H1 (cell line): ENCODE results near the gene EME2. TPM values are rescaled to one million over a fixed set of nuclear protein-coding genes. Genes with fewer than 3 reads are reported as not detected.

ENCODE experiments used
- CTCF ChIA-PET: fragments of 300-600 bp; sonication (Branson Sonifier 250); formaldehyde crosslinking; loops from one replicate; lab custom pipeline; 2021; ENCODE audit not compliant: partially characterized antibody; lab: Charles Lee
- POLR2A ChIA-PET: fragments of 300-600 bp; sonication (Branson Sonifier 250); formaldehyde crosslinking; loops from one replicate; lab custom pipeline; 2021; ENCODE audit warnings: inconsistent platforms; ENCODE audit not compliant: partially characterized antibody; lab: Charles Lee
- DNase-seq, 2 experiments: peaks; one replicate each; pipeline versions ENCODE4 v3.0.0 to v3.0.0-alpha.2; 2010 to 2022; ENCODE audit warnings: low spot score in 2 of 2, low read depth in 1 of 2, mixed read lengths in 1 of 2
- FAIRE-seq: peaks from 2 replicates; lab custom pipeline; 2011; peaks lifted over from hg19 to GRCh38; lab: Jason Lieb, UNC
- H2AFZ ChIP-seq: 2 replicates; pipeline ENCODE4 v1.8.1; 2012; ENCODE audit warnings: low read length, inconsistent platforms
- H2AK5ac ChIP-seq: 2 replicates; pipeline ENCODE4 v1.6.1; 2013; ENCODE audit warnings: low read depth, low read length
- H2BK120ac ChIP-seq: replicated peaks from 2 replicates; pipeline ENCODE3; 2013; ENCODE audit warnings: low read depth, low read length, inconsistent platforms
- H2BK12ac ChIP-seq: 2 replicates; pipeline ENCODE4 v1.6.1; 2013; ENCODE audit warnings: low read depth, low read length
- H2BK15ac ChIP-seq: 2 replicates; pipeline ENCODE4 v1.6.1; 2013; ENCODE audit warnings: low read length
- H2BK20ac ChIP-seq: 2 replicates; pipeline ENCODE4 v1.6.1; 2013; ENCODE audit warnings: low read length
- H2BK5ac ChIP-seq: 2 replicates; pipeline ENCODE4 v1.6.1; 2013; ENCODE audit warnings: low read depth, low read length
- H3K14ac ChIP-seq: 2 replicates; pipeline ENCODE4 v1.6.1; 2013; ENCODE audit warnings: inconsistent platforms; ENCODE audit not compliant: insufficient read length
- H3K18ac ChIP-seq: 2 replicates; pipeline ENCODE4 v1.6.1; 2013; ENCODE audit warnings: low read length; ENCODE audit errors: extremely low read depth
- H3K23ac ChIP-seq: 2 replicates; pipeline ENCODE4 v1.6.1; 2013; ENCODE audit warnings: inconsistent platforms; ENCODE audit not compliant: insufficient read length
- H3K23me2 ChIP-seq: 2 replicates; pipeline ENCODE4 v1.6.1; 2013; ENCODE audit warnings: low read depth, low read length
- H3K27ac ChIP-seq: 2 replicates; pipeline ENCODE4 v1.6.1; 2011; ENCODE audit warnings: low read depth, low read length, inconsistent platforms
- H3K27me3 ChIP-seq, 4 experiments: replicated peaks in 1 of 4; 1 replicate in 1 of 4; 2 replicates in 3 of 4; pipeline versions ENCODE4 v1.6.1 to v1.8.1; 2011 to 2013; ENCODE audit warnings: low read length in 3 of 4, mild to moderate bottlenecking in 3 of 4, inconsistent platforms in 2 of 4, mixed read lengths in 2 of 4, moderate library complexity in 1 of 4; ENCODE audit not compliant: control insufficient read depth in 3 of 4, insufficient read depth in 3 of 4; ENCODE audit errors: extremely low read depth in 1 of 4
- H3K36me3 ChIP-seq, 4 experiments: 2 replicates each; pipeline versions ENCODE4 v1.6.1 to v1.8.1; 2011 to 2013; ENCODE audit warnings: mild to moderate bottlenecking in 4 of 4, low read length in 3 of 4, moderate library complexity in 2 of 4, control low read depth in 1 of 4, inconsistent platforms in 1 of 4; ENCODE audit not compliant: insufficient read depth in 4 of 4, control insufficient read depth in 2 of 4
- H3K4ac ChIP-seq: replicated peaks from 2 replicates; pipeline ENCODE3; 2013; ENCODE audit warnings: low read length, low read depth, mixed read lengths, inconsistent platforms; ENCODE audit not compliant: insufficient read length
- H3K4me1 ChIP-seq, 4 experiments: replicated peaks in 1 of 4; 1 replicate in 1 of 4; 2 replicates in 3 of 4; pipeline versions ENCODE4 v1.6.1 to v1.8.1; 2011 to 2013; ENCODE audit warnings: low read length in 3 of 4, inconsistent platforms in 2 of 4, mixed read lengths in 1 of 4; ENCODE audit not compliant: insufficient read depth in 4 of 4, control insufficient read depth in 3 of 4
- H3K4me2 ChIP-seq, 2 experiments: 2 replicates each; pipeline versions ENCODE4 v1.6.1 to v1.8.1; 2011 to 2013; ENCODE audit warnings: low read depth in 2 of 2, low read length in 2 of 2, control low read depth in 1 of 2, inconsistent platforms in 1 of 2, mild to moderate bottlenecking in 1 of 2; ENCODE audit not compliant: insufficient read depth in 1 of 2
- H3K4me3 ChIP-seq, 4 experiments: fragments of 200-600, 300-600 bp in 1 of 4; sonication (generic), shearing (Covaris generic), sonication (Bioruptor Twin) in 1 of 4; 2 replicates each; pipeline versions ENCODE4 v1.5.1 to v1.8.1; 2011 to 2016; ENCODE audit warnings: low read length in 4 of 4, low read depth in 3 of 4, control low read depth in 2 of 4, inconsistent platforms in 2 of 4, mild to moderate bottlenecking in 2 of 4, mixed read lengths in 1 of 4, moderate library complexity in 1 of 4; ENCODE audit not compliant: insufficient read depth in 2 of 4; ENCODE audit errors: extremely low read depth in 1 of 4
- H3K56ac ChIP-seq: replicated peaks from 2 replicates; pipeline ENCODE3; 2013; ENCODE audit warnings: low read depth, mild to moderate bottlenecking, mixed read lengths, low read length, inconsistent platforms; ENCODE audit not compliant: insufficient read length
- H3K79me1 ChIP-seq: 2 replicates; pipeline ENCODE4 v1.6.1; 2013; ENCODE audit warnings: low read depth, low read length, control low read depth
- H3K79me2 ChIP-seq, 2 experiments: 2 replicates each; pipeline versions ENCODE4 v1.6.1 to v1.8.1; 2012 to 2013; ENCODE audit warnings: low read length in 2 of 2, mild to moderate bottlenecking in 2 of 2, inconsistent platforms in 1 of 2; ENCODE audit not compliant: insufficient read depth in 2 of 2, control insufficient read depth in 1 of 2
- H3K9ac ChIP-seq, 4 experiments: replicated peaks in 1 of 4; 1 replicate in 1 of 4; 2 replicates in 3 of 4; pipeline versions ENCODE4 v1.6.1 to v1.8.1; 2011 to 2013; ENCODE audit warnings: low read depth in 3 of 4, low read length in 3 of 4, control low read depth in 2 of 4, mild to moderate bottlenecking in 2 of 4, moderate library complexity in 2 of 4, inconsistent platforms in 1 of 4; ENCODE audit errors: extremely low read depth in 1 of 4
- H3K9me3 ChIP-seq, 2 experiments: 2 replicates each; pipeline versions ENCODE4 v1.6.1 to v1.8.1; 2012 to 2013; ENCODE audit warnings: mild to moderate bottlenecking in 2 of 2, moderate library complexity in 2 of 2, control low read depth in 1 of 2, inconsistent platforms in 1 of 2, low read depth in 1 of 2, low read length in 1 of 2, mixed read lengths in 1 of 2; ENCODE audit not compliant: insufficient read depth in 2 of 2
- H4K20me1 ChIP-seq, 2 experiments: replicated peaks in 1 of 2; 2 replicates each; pipeline versions ENCODE3 to v1.8.1; 2011 to 2013; ENCODE audit warnings: inconsistent platforms in 2 of 2, low read length in 2 of 2, mild to moderate bottlenecking in 1 of 2; ENCODE audit not compliant: insufficient read depth in 2 of 2, control insufficient read depth in 1 of 2
- H4K5ac ChIP-seq: 2 replicates; pipeline ENCODE4 v1.6.1; 2013; ENCODE audit warnings: low read length, low read depth, mixed read lengths, inconsistent platforms; ENCODE audit not compliant: insufficient read length
- H4K8ac ChIP-seq: 2 replicates; pipeline ENCODE4 v1.8.0; 2013; ENCODE audit warnings: mild to moderate bottlenecking, moderate library complexity, low read length, inconsistent platforms; ENCODE audit not compliant: insufficient read depth; ENCODE audit errors: extremely low read depth
- H4K91ac ChIP-seq: replicated peaks from 2 replicates; pipeline ENCODE3; 2013; ENCODE audit warnings: low read length, mixed read lengths, inconsistent platforms; ENCODE audit not compliant: insufficient read length
- BCL11A ChIP-seq, 2 experiments: IDR thresholded peaks; one replicate each; pipeline ENCODE4 v1.6.1; 2011; ENCODE audit warnings: low read depth in 2 of 2, low read length in 2 of 2, mild to moderate bottlenecking in 2 of 2
- CHD1 ChIP-seq: IDR thresholded peaks from 2 replicates; pipeline ENCODE4 v1.6.1; 2012; ENCODE audit warnings: low read depth, low read length, improper control_type of control experiment
- JUN ChIP-seq: IDR thresholded peaks from 2 replicates; pipeline ENCODE4 v1.6.1; 2011; ENCODE audit warnings: low read depth, mild to moderate bottlenecking, improper control_type of control experiment, low read length
- NANOG ChIP-seq: IDR thresholded peaks from 2 replicates; pipeline ENCODE4 v1.6.1; 2011; ENCODE audit warnings: low read length, low read depth, mild to moderate bottlenecking, inconsistent platforms; ENCODE audit not compliant: insufficient read depth, poor library complexity, severe bottlenecking
- WGBS, 2 experiments: shearing (Covaris generic) in 1 of 2; methylation state at CpG; one replicate each; pipeline versions ENCODE4 v1.1.6 to v1.1.7; 2013 to 2015; ENCODE audit warnings: low lambda C conversion rate in 2 of 2, mixed read lengths in 2 of 2, inconsistent platforms in 1 of 2, low coverage in 1 of 2, missing lambda C conversion rate in 1 of 2; ENCODE audit not compliant: insufficient replicate concordance in 2 of 2, insufficient coverage in 1 of 2, insufficient read length in 1 of 2; ENCODE audit errors: extremely low coverage in 1 of 2, missing lambda C conversion rate in 1 of 2; 5-methylcytosine and 5-hydroxymethylcytosine counted together
- polyA plus RNA-seq, 7 experiments: library from polyadenylated mRNA; depleted of rRNA in 3 of 7; stranded (reverse) in 5 of 7; unstranded in 2 of 7; fragments of >200 nt in 5 of 7; fragments of 200-250 nt in 2 of 7; gene quantifications; 1 replicate in 5 of 7; 2 replicates in 1 of 7; 4 replicates in 1 of 7; pipeline versions ENCODE4 v1.2.1 to v1.2.3, GENCODE V29; 2011 to 2013; ENCODE audit warnings: missing spikeins in 2 of 7, mixed read lengths in 2 of 7
- total RNA-seq: library from RNA; stranded (reverse); fragmentation: NEBNext Ultra II Directional; extraction: Animal tissue kit (Norgen Biotek cat#: 25700); gene quantifications from 2 replicates; pipeline ENCODE4 v1.2.1, GENCODE V29; 2021

Gene EME2
- total and polyA plus RNA-seq, 2 of the 8 experiments (the other 6 are each of a cell fraction or from before 2014, with no cell fraction given) = 13.1 to 19.7 TPM

DNA sequence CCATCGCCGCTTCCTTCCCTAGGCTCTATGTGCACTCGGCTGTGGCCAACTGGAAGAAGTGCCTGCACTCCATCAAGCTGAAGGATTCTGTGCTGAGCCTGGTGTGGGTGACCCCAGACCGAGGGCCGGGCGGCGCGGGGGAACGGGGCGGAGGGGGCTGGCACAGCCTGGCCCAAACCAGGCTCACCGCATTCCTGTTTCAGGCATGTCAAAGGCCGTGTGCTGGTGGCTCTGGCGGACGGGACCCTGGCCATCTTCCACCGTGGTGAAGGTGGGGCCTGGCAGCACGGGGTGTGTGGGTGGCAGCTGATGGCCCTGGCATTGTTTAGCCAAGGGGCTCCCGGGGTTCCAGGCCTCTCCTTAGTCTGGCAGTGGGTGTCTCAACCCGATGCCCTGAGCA is 5.9 kb upstream of the EME2 start:
- Histone ChIP-seq H2BK12ac (no peak overlapping the region), H4K91ac (no peak overlapping the region), H3K18ac (no peak overlapping the region), H4K5ac (no peak overlapping the region), H3K9me3 (no peaks in the 10 kb centered on the region; a peak in 1 of 4 replicates), H2BK15ac (no peak overlapping the region), H3K4me3 (no peak overlapping the region), H3K9ac (no peak overlapping the region), H3K79me1 (no peaks in the 10 kb centered on the region), H2BK5ac (no peak overlapping the region), H3K23me2 (peaks cover 8% of the 10 kb centered on the region; the same call in 1 of the 2 replicates), H3K36me3 (peaks cover 3 to 37% (median 7%) of the 10 kb centered on the region in 4 experiments; a peak in 4 of 8 replicates), H2AK5ac (no peak overlapping the region), H3K23ac (no peak overlapping the region), H3K4ac (no peak overlapping the region), H3K4me2 (no peak overlapping the region), H2BK120ac (no peak overlapping the region), H3K27me3 (no peaks in the 10 kb centered on the region; a peak in 1 of 7 replicates), H3K56ac (no peak overlapping the region), H3K14ac (no peak overlapping the region), H3K4me1 (peaks cover 0 to 21% (median 12%) of the 10 kb centered on the region in 4 experiments; a peak in 5 of 7 replicates), H3K79me2 (no peaks in the 10 kb centered on the region; a peak in 1 of 4 replicates), H4K20me1 (peaks cover 1 to 13% of the 10 kb centered on the region in 2 experiments), H2BK20ac (no peak overlapping the region), H4K8ac (no peak overlapping the region), H3K27ac (no peak overlapping the region), H2AFZ (no peak overlapping the region)
- DNase-seq (no peak), FAIRE-seq (no peak)
- WGBS, 2 experiments = 97% methylated on average over 14 of the region's 18 CpGs; no CpG with 5 or more reads in 1 of the 2 experiments
- CTCF ChIA-PET = interaction anchor here (3.1 kb wide), 1 partner anchor 7 kb away, joined by 13 read pairs; the partner anchor contains the start of genes EME2 and MRPS34
- POLR2A ChIA-PET = interaction anchor here (13.5 kb wide), 1 partner anchor 13 kb away, joined by 246 read pairs; the partner anchor contains the start of genes NUBP2 and SPSB3
- TF ChIP-seq CHD1 = no peak
- no peak for TF ChIP-seq NANOG
- no peak for TF ChIP-seq BCL11A (IDR thresholded peaks at IDR 0.05; ENCODE audit: low read depth in 2 of 2, low read length in 2 of 2)
- TF ChIP-seq JUN = no peak
